Sigmoid colon (tissue), 3 donors: Measurements from ENCODE around the gene PRKACB.

ENCODE experiments used
- POLR2A ChIP-seq, 2 donors: fragments of 450-650 bp; IDR thresholded peaks; one replicate each; pipeline ENCODE4 v1.6.1; 2016; ENCODE audit warnings: antibody characterized with exemption in 2 of 2, mild to moderate bottlenecking in 2 of 2, moderate library complexity in 2 of 2
- TF ChIP-seq, protein P1 (sequence below), 4 experiments: fragments of 450-650 bp in 3 of 4; fragments of 200-600 bp in 1 of 4; IDR thresholded peaks; one replicate each; pipeline ENCODE4 v1.5.1; 2016 to 2019; ENCODE audit warnings: antibody characterized with exemption in 4 of 4, mild to moderate bottlenecking in 3 of 4, moderate library complexity in 2 of 4

DNA sequence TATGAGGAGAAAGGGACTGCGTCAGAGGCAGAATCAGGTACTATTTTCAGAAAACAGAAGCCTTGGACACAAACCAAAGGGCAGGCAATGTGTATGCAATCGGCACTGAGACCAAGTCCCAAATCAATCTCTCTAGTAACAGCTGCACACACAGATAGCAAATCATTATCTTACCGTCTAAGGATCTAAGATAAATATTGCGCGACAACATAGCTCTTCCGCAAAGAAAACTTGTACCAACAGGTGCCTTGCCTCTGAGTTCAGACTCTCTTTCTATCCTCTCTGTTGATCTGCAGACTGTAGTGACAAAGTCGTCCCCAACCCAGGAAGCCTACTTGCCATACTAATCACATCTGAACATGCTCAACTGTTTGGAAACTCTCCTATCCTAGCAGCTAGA, 134.8 kb downstream of the PRKACB start:
- no peak for TF ChIP-seq POLR2A (IDR thresholded peaks at IDR 0.05)
- TF ChIP-seq, protein P1, sequence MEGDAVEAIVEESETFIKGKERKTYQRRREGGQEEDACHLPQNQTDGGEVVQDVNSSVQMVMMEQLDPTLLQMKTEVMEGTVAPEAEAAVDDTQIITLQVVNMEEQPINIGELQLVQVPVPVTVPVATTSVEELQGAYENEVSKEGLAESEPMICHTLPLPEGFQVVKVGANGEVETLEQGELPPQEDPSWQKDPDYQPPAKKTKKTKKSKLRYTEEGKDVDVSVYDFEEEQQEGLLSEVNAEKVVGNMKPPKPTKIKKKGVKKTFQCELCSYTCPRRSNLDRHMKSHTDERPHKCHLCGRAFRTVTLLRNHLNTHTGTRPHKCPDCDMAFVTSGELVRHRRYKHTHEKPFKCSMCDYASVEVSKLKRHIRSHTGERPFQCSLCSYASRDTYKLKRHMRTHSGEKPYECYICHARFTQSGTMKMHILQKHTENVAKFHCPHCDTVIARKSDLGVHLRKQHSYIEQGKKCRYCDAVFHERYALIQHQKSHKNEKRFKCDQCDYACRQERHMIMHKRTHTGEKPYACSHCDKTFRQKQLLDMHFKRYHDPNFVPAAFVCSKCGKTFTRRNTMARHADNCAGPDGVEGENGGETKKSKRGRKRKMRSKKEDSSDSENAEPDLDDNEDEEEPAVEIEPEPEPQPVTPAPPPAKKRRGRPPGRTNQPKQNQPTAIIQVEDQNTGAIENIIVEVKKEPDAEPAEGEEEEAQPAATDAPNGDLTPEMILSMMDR (IDR thresholded peaks at IDR 0.05): no peak
